ENCODE measurements around the gene VGLL2.
"Not testable (repeated sequence)": the region's sequence is repeated elsewhere in the genome, so short reads cannot be mapped to it uniquely, and the experiment has no call there.

Gene VGLL2
- 0 to 0.06 reads per million in 2 experiments for total RNA-seq

- DNase-seq (ENCODE audit: low read depth), result no peak
Measured at GRCh38 chr6:117265410-117266256, at the start of gene VGLL2. Gene VGLL2, plus strand, starts transcription at chr6:117265558. Its CDS starts 206 bp downstream, at chr6:117265764.

GRCh38 chr6:117222861-117223260 is 42.5 kb upstream of the VGLL2 start:
- DNase-seq (ENCODE audit: low read depth), result no peak

- no peak for DNase-seq (ENCODE audit: low read depth)
Measured at GRCh38 chr6:117226778-117227177, 38.6 kb upstream of the VGLL2 start.

GRCh38 chr6:117227245-117227962 is 38.0 kb upstream of the VGLL2 start:
- DNase-seq (ENCODE audit: low read depth), result no peak

GRCh38 chr6:117228202-117228601 is 37.2 kb upstream of the VGLL2 start:
- no peak for DNase-seq (ENCODE audit: low read depth)

- DNase-seq (ENCODE audit: low read depth), result no peak
Measured at GRCh38 chr6:117229870-117230269, 35.5 kb upstream of the VGLL2 start.

- DNase-seq (ENCODE audit: low read depth), result no peak
Measured at GRCh38 chr6:117231466-117231865, 33.9 kb upstream of the VGLL2 start.

GRCh38 chr6:117232196-117232595 is 33.2 kb upstream of the VGLL2 start:
- DNase-seq (ENCODE audit: low read depth), result no peak

- no peak for DNase-seq (ENCODE audit: low read depth)
Measured at GRCh38 chr6:117233145-117233544, 32.2 kb upstream of the VGLL2 start.

GRCh38 chr6:117237561-117237960 is 27.8 kb upstream of the VGLL2 start:
- no peak for DNase-seq (ENCODE audit: low read depth)

GRCh38 chr6:117244571-117244970 is 20.8 kb upstream of the VGLL2 start:
- DNase-seq (ENCODE audit: low read depth), result not testable (repeated sequence)

- not testable (repeated sequence) for DNase-seq (ENCODE audit: low read depth)
Measured at GRCh38 chr6:117244979-117245378, 20.4 kb upstream of the VGLL2 start.

- no peak for DNase-seq (ENCODE audit: low read depth)
Measured at GRCh38 chr6:117253785-117254184, 11.6 kb upstream of the VGLL2 start.

- DNase-seq (ENCODE audit: low read depth), result no peak
Measured at GRCh38 chr6:117262799-117263198, 2.6 kb upstream of the VGLL2 start.

GRCh38 chr6:117263353-117263927 is 1.9 kb upstream of the VGLL2 start:
- DNase-seq (ENCODE audit: low read depth), result no peak

- no peak for DNase-seq (ENCODE audit: low read depth)
Measured at GRCh38 chr6:117264369-117264691, 1.0 kb upstream of the VGLL2 start.

GRCh38 chr6:117264692-117265409 is 507 bp upstream of the VGLL2 start:
- no peak for DNase-seq (ENCODE audit: low read depth)

GRCh38 chr6:117266257-117267053 is 1.1 kb downstream of the VGLL2 start:
- DNase-seq (ENCODE audit: low read depth), result no peak

GRCh38 chr6:117267054-117267347 is 1.6 kb downstream of the VGLL2 start:
- no peak for DNase-seq (ENCODE audit: low read depth)

- DNase-seq (ENCODE audit: low read depth), result no peak
Measured at GRCh38 chr6:117267766-117268534, 2.6 kb downstream of the VGLL2 start.

GRCh38 chr6:117268924-117269323 is 3.6 kb downstream of the VGLL2 start:
- DNase-seq (ENCODE audit: low read depth), result no peak
